Liver (tissue), 9 donors: Measurements from ENCODE around the gene DCTN3. TPM values are rescaled to one million over a fixed set of nuclear protein-coding genes. Genes with fewer than 3 reads are reported as not detected.

ENCODE experiments used
- DNase-seq: peaks from one replicate; pipeline ENCODE4 v3.0.0-alpha.2; 2017; ENCODE audit warnings: low spot score
- H3K27ac ChIP-seq, 2 donors: one replicate each; pipeline ENCODE4 v1.7.0; 2013; ENCODE audit warnings: inconsistent platforms in 2 of 2, low read length in 2 of 2, control low read depth in 1 of 2, low read depth in 1 of 2, mild to moderate bottlenecking in 1 of 2
- H3K27me3 ChIP-seq, 4 donors: one replicate each; pipeline versions ENCODE4 v1.6.1 to v1.7.0; 2013; ENCODE audit warnings: low read length in 3 of 4, inconsistent platforms in 1 of 4, mild to moderate bottlenecking in 1 of 4, moderate library complexity in 1 of 4; ENCODE audit not compliant: control insufficient read depth in 4 of 4, insufficient read depth in 4 of 4
- H3K36me3 ChIP-seq, 4 donors: one replicate each; pipeline versions ENCODE4 v1.6.1 to v1.7.0; 2013; ENCODE audit warnings: low read length in 3 of 4, mild to moderate bottlenecking in 3 of 4, low read depth in 1 of 4, moderate library complexity in 1 of 4; ENCODE audit not compliant: control insufficient read depth in 4 of 4, insufficient read depth in 3 of 4
- H3K4me1 ChIP-seq, 4 donors: one replicate each; pipeline versions ENCODE4 v1.6.1 to v1.7.0; 2013; ENCODE audit warnings: low read length in 3 of 4, mild to moderate bottlenecking in 3 of 4, moderate library complexity in 1 of 4; ENCODE audit not compliant: control insufficient read depth in 4 of 4, insufficient read depth in 4 of 4
- H3K4me3 ChIP-seq, 3 donors: one replicate each; pipeline versions ENCODE4 v1.6.1 to v1.7.0; 2013; ENCODE audit warnings: low read length in 3 of 3, control low read depth in 1 of 3, low read depth in 1 of 3, mild to moderate bottlenecking in 1 of 3
- H3K9ac ChIP-seq, 2 donors: one replicate each; pipeline ENCODE4 v1.7.0; 2013; ENCODE audit warnings: low read length in 2 of 2, mild to moderate bottlenecking in 2 of 2, moderate library complexity in 2 of 2, control low read depth in 1 of 2, low read depth in 1 of 2
- H3K9me3 ChIP-seq, 4 donors: one replicate each; pipeline versions ENCODE4 v1.6.1 to v1.7.0; 2013; ENCODE audit warnings: low read length in 3 of 4; ENCODE audit not compliant: control insufficient read depth in 4 of 4
- ATF3 ChIP-seq: IDR thresholded peaks from 2 replicates; pipeline ENCODE4 v1.6.1; 2016; ENCODE audit warnings: antibody characterized with exemption
- CTCF ChIP-seq: fragments of 150-350 bp; IDR thresholded peaks from 2 replicates; pipeline ENCODE4 v1.5.1; 2017; ENCODE audit warnings: improper control_type of control experiment, low read depth, low read length; ENCODE audit not compliant: missing input control
- EGR1 ChIP-seq, 2 donors: IDR thresholded peaks; 2 replicates each; pipeline ENCODE4 v1.6.1; 2016 to 2018; ENCODE audit warnings: antibody characterized with exemption in 2 of 2, low read depth in 2 of 2
- FOXA1 ChIP-seq: IDR thresholded peaks from 2 replicates; pipeline ENCODE4 v1.6.1; 2016; ENCODE audit warnings: antibody characterized with exemption
- FOXA2 ChIP-seq: IDR thresholded peaks from 2 replicates; pipeline ENCODE4 v1.6.1; 2016; ENCODE audit warnings: antibody characterized with exemption
- GABPA ChIP-seq, 2 donors: IDR thresholded peaks in 1 of 2; conservative IDR thresholded peaks in 1 of 2; 2 replicates each; pipeline ENCODE4 v1.6.1; 2016; ENCODE audit warnings: antibody characterized with exemption in 2 of 2, mild to moderate bottlenecking in 1 of 2, moderate library complexity in 1 of 2
- HNF4A ChIP-seq, 2 donors: conservative IDR thresholded peaks; 2 replicates each; pipeline ENCODE4 v1.6.1; 2016; ENCODE audit warnings: antibody characterized with exemption in 2 of 2, mild to moderate bottlenecking in 2 of 2
- HNF4G ChIP-seq: IDR thresholded peaks from 2 replicates; pipeline ENCODE4 v1.6.1; 2016; ENCODE audit warnings: antibody characterized with exemption
- JUND ChIP-seq, 2 donors: IDR thresholded peaks; 2 replicates each; pipeline ENCODE4 v1.6.1; 2016; ENCODE audit warnings: antibody characterized with exemption in 2 of 2
- NR2F2 ChIP-seq: IDR thresholded peaks from 2 replicates; pipeline ENCODE4 v1.6.1; 2016; ENCODE audit warnings: antibody characterized with exemption
- RAD21 ChIP-seq, 2 donors: IDR thresholded peaks; 2 replicates each; pipeline ENCODE4 v1.6.1; 2016; ENCODE audit warnings: antibody characterized with exemption in 2 of 2, mild to moderate bottlenecking in 2 of 2
- RXRA ChIP-seq, 2 donors: IDR thresholded peaks; 2 replicates each; pipeline ENCODE4 v1.6.1; 2017 to 2018; ENCODE audit warnings: antibody characterized with exemption in 2 of 2, mild to moderate bottlenecking in 1 of 2
- SP1 ChIP-seq: IDR thresholded peaks from 2 replicates; pipeline ENCODE4 v1.6.1; 2018; ENCODE audit warnings: antibody characterized with exemption, mild to moderate bottlenecking
- TAF1 ChIP-seq: conservative IDR thresholded peaks from 2 replicates; pipeline ENCODE4 v1.6.1; 2016; ENCODE audit warnings: antibody characterized with exemption, mild to moderate bottlenecking
- YY1 ChIP-seq: IDR thresholded peaks from 2 replicates; pipeline ENCODE4 v1.6.1; 2016; ENCODE audit warnings: antibody characterized with exemption, mild to moderate bottlenecking
- ZBTB33 ChIP-seq: IDR thresholded peaks from 2 replicates; pipeline ENCODE4 v1.6.1; 2016; ENCODE audit warnings: antibody characterized with exemption
- WGBS: extraction: QIAGEN DNeasy Blood & Tissue Kit; methylation state at CpG from one replicate; pipeline ENCODE4 v1.1.7; 2013; 5-methylcytosine and 5-hydroxymethylcytosine counted together
- polyA plus RNA-seq, 2 donors: library from polyadenylated mRNA; stranded (reverse) in 1 of 2; unstranded in 1 of 2; fragments of 200-250 nt in 1 of 2; fragments of >200 nt in 1 of 2; fragmentation: Nextera tagmentation in 1 of 2; extraction: Ambion mirVana in 1 of 2; gene quantifications; one replicate each; pipeline versions ENCODE4 v1.2.1 to v1.2.3, GENCODE V29; 2013 to 2015
- total RNA-seq, 2 donors: library from RNA; depleted of rRNA; stranded (reverse); fragments of >200 nt; gene quantifications; one replicate each; pipeline ENCODE4 v1.2.3, GENCODE V29; 2014
- TF ChIP-seq, protein P1 (sequence below): IDR thresholded peaks from 2 replicates; pipeline ENCODE4 v1.6.1; 2016; ENCODE audit warnings: antibody characterized with exemption
- TF ChIP-seq, protein P2 (sequence below): IDR thresholded peaks from 2 replicates; pipeline ENCODE4 v1.6.1; 2016; ENCODE audit warnings: antibody characterized with exemption, mild to moderate bottlenecking
- donor health status: healthy.
- donor health status: healthy.
- donor health status: healthy.
- donor health status: healthy.
- donor health status: healthy.

DCTN3 gene
- total and polyA plus RNA-seq, 4 donors, result 24.9 to 51.9 (median 46.7) TPM

DNA sequence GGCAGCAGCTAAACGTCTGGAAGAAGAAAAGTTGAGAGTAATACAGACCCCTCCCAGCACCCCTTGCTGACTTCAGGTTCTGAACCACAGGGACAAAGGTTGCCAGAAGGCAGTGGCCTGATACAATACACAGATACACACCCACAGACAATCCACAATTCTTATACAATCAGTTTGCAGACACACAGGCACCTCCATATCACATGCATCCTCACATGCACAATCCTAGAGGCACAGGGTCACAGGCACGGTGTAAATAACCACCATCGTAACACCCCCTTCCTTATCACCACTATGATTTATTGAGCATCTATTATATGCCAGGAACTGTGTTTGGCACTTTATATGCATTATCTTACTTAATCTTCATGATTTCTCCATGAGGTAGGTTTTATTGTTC lies 39.0 kb downstream of the DCTN3 start:
- Histone ChIP-seq H3K4me3 (no peak overlapping the region), H3K4me1 (peaks cover 2 to 26% (median 15%) of the 10 kb centered on the region in 4 donors), H3K36me3 (no peaks in the 10 kb centered on the region), H3K27ac (no peak overlapping the region), H3K9ac (no peak overlapping the region), H3K9me3 (no peaks in the 10 kb centered on the region), H3K27me3 (no peaks in the 10 kb centered on the region)
- WGBS, result 74% methylated on average over 3 of the region's 3 CpGs
- DNase-seq, result no peak
- TF ChIP-seq, protein P1, sequence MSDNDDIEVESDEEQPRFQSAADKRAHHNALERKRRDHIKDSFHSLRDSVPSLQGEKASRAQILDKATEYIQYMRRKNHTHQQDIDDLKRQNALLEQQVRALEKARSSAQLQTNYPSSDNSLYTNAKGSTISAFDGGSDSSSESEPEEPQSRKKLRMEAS, result no peak
- no peak for TF ChIP-seq SP1
- TF ChIP-seq, protein P2, sequence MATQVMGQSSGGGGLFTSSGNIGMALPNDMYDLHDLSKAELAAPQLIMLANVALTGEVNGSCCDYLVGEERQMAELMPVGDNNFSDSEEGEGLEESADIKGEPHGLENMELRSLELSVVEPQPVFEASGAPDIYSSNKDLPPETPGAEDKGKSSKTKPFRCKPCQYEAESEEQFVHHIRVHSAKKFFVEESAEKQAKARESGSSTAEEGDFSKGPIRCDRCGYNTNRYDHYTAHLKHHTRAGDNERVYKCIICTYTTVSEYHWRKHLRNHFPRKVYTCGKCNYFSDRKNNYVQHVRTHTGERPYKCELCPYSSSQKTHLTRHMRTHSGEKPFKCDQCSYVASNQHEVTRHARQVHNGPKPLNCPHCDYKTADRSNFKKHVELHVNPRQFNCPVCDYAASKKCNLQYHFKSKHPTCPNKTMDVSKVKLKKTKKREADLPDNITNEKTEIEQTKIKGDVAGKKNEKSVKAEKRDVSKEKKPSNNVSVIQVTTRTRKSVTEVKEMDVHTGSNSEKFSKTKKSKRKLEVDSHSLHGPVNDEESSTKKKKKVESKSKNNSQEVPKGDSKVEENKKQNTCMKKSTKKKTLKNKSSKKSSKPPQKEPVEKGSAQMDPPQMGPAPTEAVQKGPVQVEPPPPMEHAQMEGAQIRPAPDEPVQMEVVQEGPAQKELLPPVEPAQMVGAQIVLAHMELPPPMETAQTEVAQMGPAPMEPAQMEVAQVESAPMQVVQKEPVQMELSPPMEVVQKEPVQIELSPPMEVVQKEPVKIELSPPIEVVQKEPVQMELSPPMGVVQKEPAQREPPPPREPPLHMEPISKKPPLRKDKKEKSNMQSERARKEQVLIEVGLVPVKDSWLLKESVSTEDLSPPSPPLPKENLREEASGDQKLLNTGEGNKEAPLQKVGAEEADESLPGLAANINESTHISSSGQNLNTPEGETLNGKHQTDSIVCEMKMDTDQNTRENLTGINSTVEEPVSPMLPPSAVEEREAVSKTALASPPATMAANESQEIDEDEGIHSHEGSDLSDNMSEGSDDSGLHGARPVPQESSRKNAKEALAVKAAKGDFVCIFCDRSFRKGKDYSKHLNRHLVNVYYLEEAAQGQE, result no peak

DNA sequence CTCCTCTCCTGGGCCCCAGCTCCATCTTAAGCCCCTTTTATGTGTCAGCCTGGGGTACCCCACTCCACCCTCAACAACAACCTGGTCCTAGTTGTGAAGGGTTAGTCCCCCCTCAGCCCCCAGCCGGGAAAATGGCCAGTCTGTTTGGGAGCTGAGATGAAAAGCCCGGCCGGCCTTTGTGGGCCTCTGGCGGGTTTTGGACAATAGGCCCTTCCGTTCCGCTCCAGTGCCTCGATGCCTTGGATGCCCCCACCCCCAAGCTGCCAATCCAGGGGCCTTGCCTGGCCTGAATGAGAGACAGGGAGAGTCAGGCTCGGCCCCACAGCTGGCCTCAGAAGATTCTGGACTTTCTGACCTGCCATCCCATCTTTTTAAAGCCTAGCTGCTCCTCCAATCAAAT lies 39.9 kb downstream of the DCTN3 start:
- Histone ChIP-seq H3K4me3 (no peak overlapping the region), H3K36me3 (no peaks in the 10 kb centered on the region), H3K9me3 (no peaks in the 10 kb centered on the region), H3K4me1 (peaks cover 2 to 26% (median 15%) of the 10 kb centered on the region in 4 donors), H3K9ac (no peak overlapping the region), H3K27ac (no peak overlapping the region), H3K27me3 (no peaks in the 10 kb centered on the region)
- no peak for DNase-seq
- WGBS, result 83% methylated on average over 8 of the region's 8 CpGs
- TF ChIP-seq CTCF (no peak), RXRA (IDR thresholded peaks at IDR 0.05) (no peak), HNF4G (no peak), SP1 (no peak), RAD21 (IDR thresholded peaks at IDR 0.05) (no peak), ZBTB33 (no peak), FOXA1 (no peak), TAF1 (no peak), JUND (IDR thresholded peaks at IDR 0.05) (no peak), EGR1 (IDR thresholded peaks at IDR 0.05; ENCODE audit: low read depth in 2 of 2) (no peak), GABPA (IDR thresholded peaks at IDR 0.05 in 1 of 2, conservative IDR thresholded peaks at IDR 0.05 in 1 of 2) (no peak), HNF4A (conservative IDR thresholded peaks at IDR 0.05) (no peak), NR2F2 (no peak), YY1 (no peak), FOXA2 (no peak), ATF3 (no peak)
- TF ChIP-seq, protein P2, result no peak
- TF ChIP-seq, protein P1, result no peak
